Neural cell (in vitro differentiated cells): ENCODE measurements around the gene MPPED2. TPM values are rescaled to one million over a fixed set of nuclear protein-coding genes. Genes with fewer than 3 reads are reported as not detected.

Experiments used
- H2AFZ ChIP-seq: fragments of 200-600, 300-800 bp; sonication (generic), shearing (Covaris generic); 2 replicates; pipeline ENCODE4 v1.6.0; 2014; ENCODE audit warnings: low read depth, mild to moderate bottlenecking, antibody characterized with exemption, low read length, moderate library complexity
- H3F3A ChIP-seq: fragments of 200-600 bp; shearing (Covaris generic); 2 replicates; pipeline ENCODE4 v1.6.1; 2016; ENCODE audit warnings: mild to moderate bottlenecking, moderate library complexity, mixed read lengths, antibody characterized with exemption, low read length; ENCODE audit not compliant: insufficient read depth, poor library complexity, severe bottlenecking
- H3K27ac ChIP-seq: fragments of 200-600, 300-800 bp; sonication (generic), shearing (Covaris generic); 2 replicates; pipeline ENCODE4 v1.5.1; 2014; ENCODE audit warnings: mild to moderate bottlenecking, low read length, moderate library complexity
- H3K27me3 ChIP-seq: fragments of 300-800, 200-600 bp; sonication (generic), shearing (Covaris generic); 2 replicates; pipeline ENCODE4 v1.6.0; 2014; ENCODE audit warnings: mild to moderate bottlenecking, low read depth, low read length, moderate library complexity; ENCODE audit not compliant: insufficient read depth
- H3K36me3 ChIP-seq: fragments of 300-800, 200-600 bp; sonication (generic), shearing (Covaris generic); 2 replicates; pipeline ENCODE4 v1.5.1; 2014; ENCODE audit warnings: mild to moderate bottlenecking, antibody characterized with exemption, low read length, moderate library complexity; ENCODE audit not compliant: insufficient read depth
- H3K4me2 ChIP-seq: fragments of 300-800, 200-600 bp; sonication (generic), shearing (Covaris generic); 2 replicates; pipeline ENCODE4 v1.6.0; 2014; ENCODE audit warnings: mild to moderate bottlenecking, low read length
- H3K4me3 ChIP-seq: fragments of 300-800, 200-600 bp; sonication (generic), shearing (Covaris generic); 2 replicates; pipeline ENCODE4 v1.5.1; 2014; ENCODE audit warnings: mild to moderate bottlenecking, low read length, moderate library complexity
- H3K79me2 ChIP-seq: fragments of 200-600 bp; shearing (Covaris generic); replicated peaks from 2 replicates; pipeline ENCODE4 v1.6.0; 2014; ENCODE audit warnings: mild to moderate bottlenecking, low read length, moderate library complexity; ENCODE audit not compliant: insufficient read depth
- H3K9ac ChIP-seq: fragments of 300-800, 200-600 bp; sonication (generic), shearing (Covaris generic); 2 replicates; pipeline ENCODE4 v1.6.1; 2016; ENCODE audit warnings: mild to moderate bottlenecking, low read length, mixed read lengths
- H3K9me2 ChIP-seq: fragments of 200-600 bp; shearing (Covaris generic); 2 replicates; pipeline ENCODE4 v1.6.1; 2016; ENCODE audit warnings: mild to moderate bottlenecking, low read length, mixed read lengths; ENCODE audit not compliant: insufficient read depth
- H3K9me3 ChIP-seq: fragments of 200-600, 300-800 bp; sonication (generic), shearing (Covaris generic); 2 replicates; pipeline ENCODE4 v1.6.1; 2016; ENCODE audit warnings: mild to moderate bottlenecking, mixed run types, low read length, moderate library complexity, mixed read lengths
- H4K20me1 ChIP-seq: fragments of 200-600 bp; shearing (Covaris generic); 2 replicates; pipeline ENCODE4 v1.6.1; 2016; ENCODE audit warnings: mild to moderate bottlenecking, mixed run types; ENCODE audit not compliant: insufficient read depth
- CTCF ChIP-seq: fragments of 450-650 bp; IDR thresholded peaks from 2 replicates; pipeline ENCODE4 v1.5.1; 2014; ENCODE audit warnings: antibody characterized with exemption, mild to moderate bottlenecking, moderate library complexity; ENCODE audit not compliant: poor library complexity, severe bottlenecking
- EP300 ChIP-seq: fragments of 450-650 bp; conservative IDR thresholded peaks from 2 replicates; pipeline ENCODE4 v1.6.1; 2014; ENCODE audit warnings: antibody characterized with exemption, mild to moderate bottlenecking, moderate library complexity; ENCODE audit not compliant: poor library complexity, severe bottlenecking
- EZH2 ChIP-seq: fragments of 200-600, 300-800 bp; shearing (Covaris generic), sonication (generic); IDR thresholded peaks from 2 replicates; pipeline ENCODE4 v1.6.1; 2014; ENCODE audit warnings: antibody characterized with exemption, low read length, borderline replicate concordance, mild to moderate bottlenecking; ENCODE audit not compliant: insufficient read depth, poor library complexity, severe bottlenecking
- MXI1 ChIP-seq: fragments of 450-650 bp; conservative IDR thresholded peaks from 2 replicates; pipeline ENCODE4 v1.6.1; 2014; ENCODE audit warnings: antibody characterized with exemption, mild to moderate bottlenecking; ENCODE audit not compliant: poor library complexity, severe bottlenecking
- POLR2AphosphoS5 ChIP-seq: IDR thresholded peaks from 2 replicates; pipeline ENCODE4 v1.6.1; 2012
- RAD21 ChIP-seq: fragments of 450-650 bp; conservative IDR thresholded peaks from 2 replicates; pipeline ENCODE4 v1.6.1; 2014; ENCODE audit warnings: antibody characterized with exemption, mild to moderate bottlenecking, moderate library complexity
- REST ChIP-seq: IDR thresholded peaks from 2 replicates; pipeline ENCODE4 v1.6.1; 2012; ENCODE audit warnings: borderline replicate concordance
- SMC3 ChIP-seq: fragments of 450-650 bp; conservative IDR thresholded peaks from 2 replicates; pipeline ENCODE4 v1.6.1; 2014; ENCODE audit warnings: antibody characterized with exemption, mild to moderate bottlenecking, moderate library complexity; ENCODE audit not compliant: poor library complexity
- TAF1 ChIP-seq: IDR thresholded peaks from 2 replicates; pipeline ENCODE4 v1.6.1; 2012; ENCODE audit warnings: low read depth
- polyA plus RNA-seq: library from polyadenylated mRNA; depleted of rRNA; stranded (reverse); fragments of >200 nt; gene quantifications from 2 replicates; pipeline ENCODE4 v1.2.3, GENCODE V29; 2014

MPPED2 gene
- polyA plus RNA-seq, 1 donor from 2014 or later = 99.7 TPM

GRCh38 chr11:30495437-30495836, 90.7 kb downstream of the MPPED2 start:
- Histone ChIP-seq H3K9me3 (no peaks in the 10 kb centered on the region), H3K4me2 (no peak overlapping the region), H4K20me1 (no peaks in the 10 kb centered on the region), H3K79me2 (peaks cover 25% of the 10 kb centered on the region), H2AFZ (no peak overlapping the region), H3K9me2 (no peaks in the 10 kb centered on the region), H3K27ac (no peak overlapping the region), H3K9ac (no peak overlapping the region), H3K36me3 (peaks cover 3% of the 10 kb centered on the region), H3K4me3 (no peak overlapping the region), H3K27me3 (no peaks in the 10 kb centered on the region), H3F3A (no peaks in the 10 kb centered on the region)
- TF ChIP-seq RAD21 = no peak
- no peak for TF ChIP-seq TAF1
- no peak for TF ChIP-seq EP300
- no peak for TF ChIP-seq POLR2AphosphoS5
- no peak for TF ChIP-seq EZH2

- Histone ChIP-seq H3K9ac (no peak overlapping the region), H3K9me2 (no peaks in the 10 kb centered on the region), H3K27me3 (no peaks in the 10 kb centered on the region), H3F3A (no peaks in the 10 kb centered on the region), H2AFZ (no peak overlapping the region), H3K4me2 (no peak overlapping the region), H3K27ac (no peak overlapping the region), H3K4me3 (no peak overlapping the region), H4K20me1 (no peaks in the 10 kb centered on the region), H3K79me2 (peaks cover 10% of the 10 kb centered on the region), H3K36me3 (peaks cover 4% of the 10 kb centered on the region), H3K9me3 (no peaks in the 10 kb centered on the region)
- TF ChIP-seq TAF1 (no peak), RAD21 (no peak), EP300 (no peak), SMC3 (no peak), REST (no peak), POLR2AphosphoS5 (no peak), MXI1 (no peak), CTCF (no peak), EZH2 (no peak)
Observed at GRCh38 chr11:30489511-30489910, 96.6 kb downstream of the MPPED2 start.

GRCh38 chr11:30489076-30489475, 97.1 kb downstream of the MPPED2 start:
- H3K4me3 ChIP-seq = no peak overlapping the region
- no peak for TF ChIP-seq EP300
- no peak for TF ChIP-seq CTCF
- TF ChIP-seq TAF1 = no peak
- H3K9me3 ChIP-seq = no peaks in the 10 kb centered on the region
- peaks cover 10% of the 10 kb centered on the region for H3K79me2 ChIP-seq
- no peaks in the 10 kb centered on the region for H3F3A ChIP-seq
- H4K20me1 ChIP-seq = no peaks in the 10 kb centered on the region
- no peak overlapping the region for H2AFZ ChIP-seq
- peaks cover 4% of the 10 kb centered on the region for H3K36me3 ChIP-seq
- H3K27ac ChIP-seq = no peak overlapping the region
- no peak overlapping the region for H3K4me2 ChIP-seq
- H3K27me3 ChIP-seq = no peaks in the 10 kb centered on the region
- no peak overlapping the region for H3K9ac ChIP-seq
- H3K9me2 ChIP-seq = no peaks in the 10 kb centered on the region
